A549 (cell line): ENCODE measurements around the gene UBQLN1.

Experiments used
- BHLHE40 ChIP-seq: IDR thresholded peaks from 2 replicates; pipeline ENCODE4 v1.6.1; 2012; ENCODE audit warnings: low read depth, low read length, inconsistent platforms
- JUNB ChIP-seq: fragments of >200 bp; sonication (Bioruptor Twin); formaldehyde crosslinking; IDR thresholded peaks from 2 replicates; pipeline ENCODE4 v1.6.1; 2016
- POLR2A ChIP-seq: IDR thresholded peaks from 2 replicates; pipeline ENCODE4 v1.6.1; 2012; ENCODE audit warnings: mild to moderate bottlenecking, low read length
- POLR2AphosphoS2 ChIP-seq: conservative IDR thresholded peaks from 2 replicates; pipeline ENCODE4 v1.6.1; 2012; ENCODE audit warnings: low read length, improper control_type of control experiment, inconsistent platforms
- REST ChIP-seq: fragments of 200-600 bp; sonication (generic); IDR thresholded peaks from 2 replicates; pipeline ENCODE4 v1.6.1; 2016; ENCODE audit warnings: antibody characterized with exemption, mild to moderate bottlenecking, moderate library complexity

- TF ChIP-seq POLR2A: no peak
- no peak for TF ChIP-seq REST
- TF ChIP-seq JUNB: no peak
- TF ChIP-seq POLR2AphosphoS2: no peak
- no peak for TF ChIP-seq BHLHE40
Observed at GRCh38 chr9:83706676-83707517, 861 bp downstream of the UBQLN1 start.
